Stimulated activated CD8-positive, alpha-beta memory T cell treated with anti-CD3 and anti-CD28 coated beads, Interleukin-7, amount 100 ng/mL, for 4 hours (primary cell): ENCODE measurements around the gene SRP68.
A peak's percentile ranks its signal among the peaks of the same experiment; 100 is the strongest.

ENCODE experiments used
- DNase-seq, 2 donors: peaks; one replicate each; pipeline ENCODE4 v3.0.0-alpha.2; 2020; ENCODE audit warnings: low read depth in 2 of 2

SRP68 gene

GRCh38 chr17:75998327-75998795 lies 74.0 kb downstream of the SRP68 start:
- DNase-seq: no peak

GRCh38 chr17:75996665-75997590 lies 75.4 kb downstream of the SRP68 start:
- DNase-seq: peak in 1 of 2 donors; percentile 18

GRCh38 chr17:75995385-75995925 lies 76.9 kb downstream of the SRP68 start:
- no peak for DNase-seq

GRCh38 chr17:75994802-75995370 lies 77.4 kb downstream of the SRP68 start:
- no peak for DNase-seq

GRCh38 chr17:75991396-75991795 lies 80.9 kb downstream of the SRP68 start:
- DNase-seq: no peak
